Tibial artery (tissue), 4 donors: ENCODE data around the gene GREM1.

Experiments used
- DNase-seq, 2 donors: peaks; one replicate each; pipeline ENCODE4 v3.0.0-alpha.2; 2019
- H3K27ac ChIP-seq, 2 donors: fragments of 200-600 bp; sonication (generic) in 1 of 2; 1 replicate in 1 of 2; 2 replicates in 1 of 2; pipeline ENCODE4 v1.5.1; 2018 to 2019; ENCODE audit warnings: mild to moderate bottlenecking in 1 of 2
- H3K27me3 ChIP-seq, 2 donors: fragments of 200-600 bp; sonication (generic) in 1 of 2; one replicate each; pipeline versions ENCODE4 v1.5.1 to v1.6.0; 2016 to 2019
- H3K36me3 ChIP-seq, 3 donors: fragments of 200-600 bp; sonication (generic) in 2 of 3; one replicate each; pipeline ENCODE4 v1.5.1; 2016 to 2019; ENCODE audit warnings: mild to moderate bottlenecking in 2 of 3
- H3K4me1 ChIP-seq, 4 donors: fragments of 200-600 bp; sonication (generic) in 2 of 4; 1 replicate in 3 of 4; 2 replicates in 1 of 4; pipeline ENCODE4 v1.5.1; 2016 to 2019
- H3K4me3 ChIP-seq, 2 donors: fragments of 200-600 bp; sonication (generic) in 1 of 2; 1 replicate in 1 of 2; 2 replicates in 1 of 2; pipeline ENCODE4 v1.5.1; 2018 to 2019; ENCODE audit warnings: mild to moderate bottlenecking in 2 of 2
- H3K9me3 ChIP-seq, 3 donors: fragments of 200-600 bp; sonication (generic) in 1 of 3; one replicate each; pipeline ENCODE4 v1.5.1; 2016 to 2019
- CTCF ChIP-seq, 2 experiments: fragments of 200-600 bp in 1 of 2; fragments of 450-650 bp in 1 of 2; IDR thresholded peaks; one replicate each; pipeline ENCODE4 v1.5.1; 2017 to 2019; ENCODE audit warnings: antibody characterized with exemption in 2 of 2, mild to moderate bottlenecking in 1 of 2, moderate library complexity in 1 of 2
- intact Hi-C: fragments of 100-400 bp; cut with DNase I; formaldehyde crosslinking; loops from one replicate; pipeline ENCODE4 v1.15.0; 2023; ENCODE audit warnings: low total_unique reads

GREM1 gene

GRCh38 chr15:32729700-32730395, 12.0 kb downstream of the GREM1 start:
- H3K27ac ChIP-seq, result no peak overlapping the region
- no peak for DNase-seq
- TF ChIP-seq CTCF (IDR thresholded peaks at IDR 0.05), result no peak
- peaks cover 0 to 7% of the 10 kb centered on the region in 2 donors for H3K27me3 ChIP-seq
- H3K4me1 ChIP-seq, result no peaks in the 10 kb centered on the region
- H3K4me3 ChIP-seq, result no peak overlapping the region
- no peaks in the 10 kb centered on the region for H3K36me3 ChIP-seq
- intact Hi-C loops, result no loop called here
- no peaks in the 10 kb centered on the region for H3K9me3 ChIP-seq

GRCh38 chr15:32730677-32731654, 13.2 kb downstream of the GREM1 start:
- Histone ChIP-seq H3K9me3 (no peaks in the 10 kb centered on the region), H3K4me3 (no peak overlapping the region), H3K36me3 (no peaks in the 10 kb centered on the region), H3K4me1 (no peaks in the 10 kb centered on the region), H3K27me3 (peaks cover 0 to 7% of the 10 kb centered on the region in 2 donors), H3K27ac (no peak overlapping the region)
- intact Hi-C loops, result no loop called here
- TF ChIP-seq CTCF (IDR thresholded peaks at IDR 0.05), result no peak
- DNase-seq, result no peak

GRCh38 chr15:32732574-32733157, 14.9 kb downstream of the GREM1 start:
- intact Hi-C loops, result no loop called here
- TF ChIP-seq CTCF (IDR thresholded peaks at IDR 0.05), result no peak
- no peak for DNase-seq

GRCh38 chr15:32733281-32733680, 15.5 kb downstream of the GREM1 start:
- Histone ChIP-seq H3K27ac (no peak overlapping the region), H3K4me1 (no peaks in the 10 kb centered on the region), H3K9me3 (no peaks in the 10 kb centered on the region), H3K36me3 (no peaks in the 10 kb centered on the region), H3K27me3 (peaks cover 0 to 7% of the 10 kb centered on the region in 2 donors), H3K4me3 (no peak overlapping the region)
- no peak for DNase-seq
- TF ChIP-seq CTCF (IDR thresholded peaks at IDR 0.05), result no peak
- intact Hi-C loops, result no loop called here

More at GRCh38 chr15:32732574-32733157, 14.9 kb downstream of the GREM1 start:
- no peak overlapping the region for H3K4me3 ChIP-seq
- H3K36me3 ChIP-seq, result no peaks in the 10 kb centered on the region
- H3K9me3 ChIP-seq, result no peaks in the 10 kb centered on the region
- H3K27me3 ChIP-seq, result peaks cover 0 to 7% of the 10 kb centered on the region in 2 donors
- H3K27ac ChIP-seq, result no peak overlapping the region
- H3K4me1 ChIP-seq, result no peaks in the 10 kb centered on the region

- no peak for DNase-seq
- intact Hi-C loops, result no loop called here
- H3K4me1 ChIP-seq, result no peaks in the 10 kb centered on the region
- TF ChIP-seq CTCF (IDR thresholded peaks at IDR 0.05), result no peak
- H3K27me3 ChIP-seq, result peaks cover 0 to 3% of the 10 kb centered on the region in 2 donors
- H3K4me3 ChIP-seq, result no peak overlapping the region
- H3K27ac ChIP-seq, result no peak overlapping the region
- no peaks in the 10 kb centered on the region for H3K36me3 ChIP-seq
- peaks cover 0 to 11% (median 0%) of the 10 kb centered on the region in 3 donors for H3K9me3 ChIP-seq
Measured at GRCh38 chr15:32735989-32736700, 18.3 kb downstream of the GREM1 start.
